ENCODE data around the gene KIF26B.
A peak's percentile ranks its signal among the peaks of the same experiment; 100 is the strongest.

The KIF26B gene

DNA sequence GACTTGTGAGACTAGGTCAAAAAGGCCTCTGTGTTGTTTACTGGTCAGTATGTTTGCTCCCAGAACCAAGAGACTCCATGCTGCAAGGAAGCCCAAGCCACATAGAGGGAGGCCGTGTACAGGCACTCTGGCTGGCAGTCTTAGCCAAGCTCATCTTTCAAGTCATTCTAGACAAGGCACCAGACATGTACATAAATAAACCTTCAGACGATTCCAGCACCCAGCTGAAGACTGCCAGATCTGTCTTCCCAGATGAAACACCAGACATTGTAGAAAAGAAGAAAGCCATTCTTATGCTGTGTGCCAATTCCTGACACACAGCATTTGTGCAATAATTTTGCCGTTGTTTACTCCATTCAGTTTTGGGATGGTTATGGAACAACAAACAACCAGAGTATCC is 595.5 kb downstream of the KIF26B start:
- in situ Hi-C loops (cut with HindIII; ENCODE audit: low pct_ligation_motif_present, low sequenced_read_pairs) = no loop called here
- Histone ChIP-seq H3K36me3 (replicated peaks) (no peaks in the 10 kb centered on the region), H3K4me3 (ENCODE audit: low read depth, low read length) (no peak overlapping the region), H3K27ac (no peak overlapping the region), H3K27me3 (replicated peaks) (no peaks in the 10 kb centered on the region)
- no peak for DNase-seq
- TF ChIP-seq, protein P1, sequence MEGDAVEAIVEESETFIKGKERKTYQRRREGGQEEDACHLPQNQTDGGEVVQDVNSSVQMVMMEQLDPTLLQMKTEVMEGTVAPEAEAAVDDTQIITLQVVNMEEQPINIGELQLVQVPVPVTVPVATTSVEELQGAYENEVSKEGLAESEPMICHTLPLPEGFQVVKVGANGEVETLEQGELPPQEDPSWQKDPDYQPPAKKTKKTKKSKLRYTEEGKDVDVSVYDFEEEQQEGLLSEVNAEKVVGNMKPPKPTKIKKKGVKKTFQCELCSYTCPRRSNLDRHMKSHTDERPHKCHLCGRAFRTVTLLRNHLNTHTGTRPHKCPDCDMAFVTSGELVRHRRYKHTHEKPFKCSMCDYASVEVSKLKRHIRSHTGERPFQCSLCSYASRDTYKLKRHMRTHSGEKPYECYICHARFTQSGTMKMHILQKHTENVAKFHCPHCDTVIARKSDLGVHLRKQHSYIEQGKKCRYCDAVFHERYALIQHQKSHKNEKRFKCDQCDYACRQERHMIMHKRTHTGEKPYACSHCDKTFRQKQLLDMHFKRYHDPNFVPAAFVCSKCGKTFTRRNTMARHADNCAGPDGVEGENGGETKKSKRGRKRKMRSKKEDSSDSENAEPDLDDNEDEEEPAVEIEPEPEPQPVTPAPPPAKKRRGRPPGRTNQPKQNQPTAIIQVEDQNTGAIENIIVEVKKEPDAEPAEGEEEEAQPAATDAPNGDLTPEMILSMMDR (IDR thresholded peaks at IDR 0.05; ENCODE audit: low read depth, low read length, missing control alignments) = no peak

DNA sequence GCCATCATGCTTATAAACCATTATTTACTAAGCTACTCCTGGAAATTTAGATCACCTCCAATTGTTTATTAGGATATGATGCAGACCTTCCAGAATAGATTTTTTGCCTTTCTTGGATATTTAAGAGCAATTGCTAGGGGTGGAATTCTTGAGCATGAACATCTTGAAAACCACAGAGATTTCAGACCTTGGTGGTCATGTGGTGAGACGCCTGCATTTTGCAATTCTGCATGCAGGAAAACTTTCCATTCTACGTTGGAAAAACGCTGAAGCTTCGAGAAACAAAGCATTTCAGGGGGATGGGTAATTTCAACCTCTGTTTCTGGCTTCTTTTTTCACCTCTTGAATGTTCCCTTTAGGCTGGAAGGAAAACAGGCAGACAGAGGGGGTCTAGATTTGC is 596.3 kb downstream of the KIF26B start:
- DNase-seq = peak; percentile 37
- no peaks in the 10 kb centered on the region for H3K27me3 ChIP-seq (replicated peaks)
- no peaks in the 10 kb centered on the region for H3K36me3 ChIP-seq (replicated peaks)
- TF ChIP-seq, protein P1 (IDR thresholded peaks at IDR 0.05; ENCODE audit: low read depth, low read length, missing control alignments) = no peak
- H3K4me3 ChIP-seq (ENCODE audit: low read depth, low read length) = no peak overlapping the region
- no peak overlapping the region for H3K27ac ChIP-seq
- in situ Hi-C loops (cut with HindIII; ENCODE audit: low pct_ligation_motif_present, low sequenced_read_pairs) = no loop called here

DNA sequence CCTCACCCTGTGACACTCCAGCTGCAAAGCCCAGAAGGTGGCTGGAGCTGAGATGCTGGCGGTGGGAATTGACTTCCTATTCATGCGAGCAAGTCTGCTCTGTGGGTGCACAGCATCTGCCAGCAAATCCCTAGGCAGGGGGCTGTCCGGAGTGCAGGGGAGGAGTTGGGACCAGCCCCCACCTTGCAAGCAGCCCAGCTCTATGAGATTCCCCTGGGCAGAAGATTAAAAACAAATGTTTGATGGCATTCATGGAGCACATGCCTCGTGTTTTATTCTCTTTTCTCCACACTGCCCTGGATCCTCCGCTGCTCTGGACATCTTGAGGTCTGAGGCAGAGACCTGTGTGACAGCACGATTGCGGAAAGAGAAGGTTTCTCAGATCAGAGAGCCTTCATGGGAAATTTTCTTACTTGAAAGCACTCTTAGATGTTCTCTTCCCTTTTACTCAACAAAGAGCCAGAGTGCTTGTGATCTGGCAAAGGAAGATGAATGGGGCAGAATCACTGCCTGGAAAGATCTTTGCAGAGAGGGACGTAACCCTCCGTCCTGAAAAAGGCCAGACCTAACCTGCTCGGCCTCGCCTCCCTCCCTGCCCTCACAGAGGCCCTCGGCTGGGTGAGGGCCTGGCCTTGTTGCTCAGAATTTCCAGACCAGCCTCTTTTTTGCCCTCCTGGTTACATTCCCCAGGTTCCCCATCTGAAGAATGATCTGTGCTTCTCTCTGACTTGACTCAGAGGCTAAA is 597.1 kb downstream of the KIF26B start:
- Histone ChIP-seq H3K36me3 (replicated peaks) (no peaks in the 10 kb centered on the region), H3K27me3 (replicated peaks) (no peaks in the 10 kb centered on the region), H3K4me3 (ENCODE audit: low read depth, low read length) (no peak overlapping the region), H3K27ac (no peak overlapping the region)
- no peak for DNase-seq
- TF ChIP-seq, protein P1 (IDR thresholded peaks at IDR 0.05; ENCODE audit: low read depth, low read length, missing control alignments) = no peak
- in situ Hi-C loops (cut with HindIII; ENCODE audit: low pct_ligation_motif_present, low sequenced_read_pairs) = no loop called here

DNA sequence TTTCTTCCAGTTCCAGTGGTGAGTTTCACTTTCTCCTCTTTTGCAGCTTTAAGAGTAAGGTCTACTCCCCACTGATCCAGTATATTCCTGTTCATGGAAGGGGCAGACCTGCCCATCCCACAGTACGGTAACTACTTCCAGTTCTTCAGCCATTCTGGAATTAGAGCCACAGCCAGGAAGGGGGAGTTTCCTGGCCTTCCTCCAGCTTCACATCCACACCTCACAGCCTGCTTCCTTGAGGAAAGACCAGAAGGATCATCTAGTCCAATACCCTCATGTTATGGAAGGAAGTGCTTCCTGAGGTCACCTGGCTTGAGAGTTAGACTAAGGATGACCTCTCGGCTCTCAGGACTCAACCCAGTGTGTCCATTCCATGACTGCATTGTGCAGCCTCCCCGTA is 597.8 kb downstream of the KIF26B start:
- DNase-seq = no peak
- no peak overlapping the region for H3K4me3 ChIP-seq (ENCODE audit: low read depth, low read length)
- no peak overlapping the region for H3K27ac ChIP-seq
- no peaks in the 10 kb centered on the region for H3K27me3 ChIP-seq (replicated peaks)
- TF ChIP-seq, protein P1 (IDR thresholded peaks at IDR 0.05; ENCODE audit: low read depth, low read length, missing control alignments) = no peak
- in situ Hi-C loops (cut with HindIII; ENCODE audit: low pct_ligation_motif_present, low sequenced_read_pairs) = no loop called here
- H3K36me3 ChIP-seq (replicated peaks) = no peaks in the 10 kb centered on the region

DNA sequence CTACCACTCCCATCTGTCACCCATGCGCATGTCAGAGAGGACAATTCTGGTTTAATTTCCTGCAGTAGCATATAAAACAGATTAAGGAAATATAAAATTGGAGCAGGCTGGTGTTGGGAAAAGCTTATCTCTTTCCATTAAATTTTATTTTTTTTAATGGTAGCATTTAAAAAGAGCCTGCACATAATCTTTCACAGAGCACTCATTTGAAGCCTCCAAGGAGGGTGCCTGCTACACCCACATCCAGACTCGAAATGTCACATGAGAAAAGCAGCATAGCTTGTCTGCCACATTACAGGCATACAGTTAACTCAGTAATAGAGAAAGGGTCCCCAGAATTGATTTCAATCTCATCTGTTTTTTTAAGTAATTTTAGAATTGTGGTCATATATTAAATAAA is 599.0 kb downstream of the KIF26B start:
- Histone ChIP-seq H3K27ac (no peak overlapping the region), H3K4me3 (ENCODE audit: low read depth, low read length) (no peak overlapping the region), H3K36me3 (replicated peaks) (no peaks in the 10 kb centered on the region), H3K27me3 (replicated peaks) (no peaks in the 10 kb centered on the region)
- TF ChIP-seq, protein P1 (IDR thresholded peaks at IDR 0.05; ENCODE audit: low read depth, low read length, missing control alignments) = no peak
- DNase-seq = no peak
- in situ Hi-C loops (cut with HindIII; ENCODE audit: low pct_ligation_motif_present, low sequenced_read_pairs) = no loop called here

DNA sequence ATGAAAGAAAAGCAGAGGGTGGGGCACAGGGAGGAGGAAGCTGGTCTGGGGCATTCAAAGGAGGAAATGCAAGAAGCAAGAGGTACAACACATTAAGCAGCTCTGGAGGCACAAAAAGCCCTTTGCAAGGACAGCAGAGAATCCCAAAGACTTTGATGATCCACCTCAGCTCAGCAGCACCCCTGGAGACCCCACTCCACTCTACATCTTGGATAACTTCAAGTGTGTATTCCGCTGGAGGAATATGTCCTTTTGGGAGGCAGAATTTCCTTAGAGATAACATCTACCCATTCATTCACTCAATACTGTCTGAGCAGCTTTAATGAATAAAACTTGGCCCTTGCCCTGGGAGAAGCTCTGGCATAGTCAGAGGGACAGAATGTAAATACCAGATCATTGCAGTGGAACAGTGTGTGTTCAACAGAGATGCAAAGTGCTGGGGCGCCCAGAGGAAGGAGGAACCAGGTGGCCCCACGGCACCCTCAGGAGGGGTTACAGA is 599.7 kb downstream of the KIF26B start:
- TF ChIP-seq, protein P1 (IDR thresholded peaks at IDR 0.05; ENCODE audit: low read depth, low read length, missing control alignments) = no peak
- Histone ChIP-seq H3K4me3 (ENCODE audit: low read depth, low read length) (no peak overlapping the region), H3K27me3 (replicated peaks) (no peaks in the 10 kb centered on the region), H3K36me3 (replicated peaks) (no peaks in the 10 kb centered on the region), H3K27ac (no peak overlapping the region)
- in situ Hi-C loops (cut with HindIII; ENCODE audit: low pct_ligation_motif_present, low sequenced_read_pairs) = no loop called here
- DNase-seq = no peak

All from brain microvascular endothelial cell (primary cell).